HG03469 (cell line): ENCODE data around the gene GOLGA6A.

Experiments
- ATAC-seq: cut with Tn5 transposase; IDR thresholded peaks from one replicate; pipeline ENCODE4 v1.9.1; 2021; ENCODE audit warnings: mild to moderate bottlenecking, moderate library complexity, moderate number of reproducible peaks; ENCODE audit not compliant: unreplicated experiment

GOLGA6A gene

GRCh38 chr15:74037171-74038117, 44.9 kb downstream of the GOLGA6A start:
- ATAC-seq, result no peak

DNA sequence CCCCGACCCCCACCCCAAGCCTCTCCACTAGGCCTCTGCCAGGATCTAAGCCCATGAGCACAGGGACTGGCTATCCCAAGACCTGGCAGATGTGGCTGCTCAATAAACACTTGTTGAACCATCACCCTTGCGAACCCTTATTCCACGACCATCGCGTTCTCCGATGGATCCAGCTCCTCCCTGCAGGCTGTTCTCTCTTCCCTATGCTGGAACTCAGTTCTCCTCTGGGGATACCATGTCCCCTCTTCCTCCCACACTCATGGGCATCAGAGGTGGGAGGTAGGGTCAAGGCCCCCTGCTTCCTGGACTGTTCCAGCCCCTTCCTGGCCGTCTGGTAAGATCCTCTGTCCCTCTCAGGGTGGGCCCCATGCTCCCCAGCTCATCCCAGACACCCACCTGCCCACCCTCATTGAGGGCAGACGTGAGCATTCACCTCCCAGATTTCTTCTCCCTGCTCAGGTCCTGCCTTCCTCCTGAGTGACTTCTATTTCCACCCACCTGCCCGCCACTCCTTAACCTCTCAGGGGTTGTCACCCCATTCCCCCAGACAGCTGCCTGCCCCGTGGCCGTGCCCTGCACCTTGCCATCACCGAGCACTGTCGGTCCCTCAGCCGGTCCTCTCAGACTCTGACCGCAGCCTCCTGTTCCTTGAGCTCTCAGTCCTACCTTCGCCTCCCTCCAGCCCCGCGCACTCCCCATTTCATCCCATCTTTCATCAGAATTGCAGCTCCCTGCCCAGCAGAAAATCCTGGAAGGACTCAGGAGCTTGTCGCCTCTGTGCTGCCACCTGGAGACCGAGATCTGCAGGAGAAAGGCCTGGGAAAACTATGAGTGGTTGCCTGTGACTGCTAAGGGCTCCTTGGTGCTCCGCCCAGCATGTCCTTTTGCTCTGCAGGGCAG, 45.8 kb downstream of the GOLGA6A start:
- no peak for ATAC-seq

- no peak for ATAC-seq
Measured at GRCh38 chr15:74035121-74036017, 47.0 kb downstream of the GOLGA6A start.

- ATAC-seq, result no peak
Measured at GRCh38 chr15:74034206-74034755, 48.1 kb downstream of the GOLGA6A start.

DNA sequence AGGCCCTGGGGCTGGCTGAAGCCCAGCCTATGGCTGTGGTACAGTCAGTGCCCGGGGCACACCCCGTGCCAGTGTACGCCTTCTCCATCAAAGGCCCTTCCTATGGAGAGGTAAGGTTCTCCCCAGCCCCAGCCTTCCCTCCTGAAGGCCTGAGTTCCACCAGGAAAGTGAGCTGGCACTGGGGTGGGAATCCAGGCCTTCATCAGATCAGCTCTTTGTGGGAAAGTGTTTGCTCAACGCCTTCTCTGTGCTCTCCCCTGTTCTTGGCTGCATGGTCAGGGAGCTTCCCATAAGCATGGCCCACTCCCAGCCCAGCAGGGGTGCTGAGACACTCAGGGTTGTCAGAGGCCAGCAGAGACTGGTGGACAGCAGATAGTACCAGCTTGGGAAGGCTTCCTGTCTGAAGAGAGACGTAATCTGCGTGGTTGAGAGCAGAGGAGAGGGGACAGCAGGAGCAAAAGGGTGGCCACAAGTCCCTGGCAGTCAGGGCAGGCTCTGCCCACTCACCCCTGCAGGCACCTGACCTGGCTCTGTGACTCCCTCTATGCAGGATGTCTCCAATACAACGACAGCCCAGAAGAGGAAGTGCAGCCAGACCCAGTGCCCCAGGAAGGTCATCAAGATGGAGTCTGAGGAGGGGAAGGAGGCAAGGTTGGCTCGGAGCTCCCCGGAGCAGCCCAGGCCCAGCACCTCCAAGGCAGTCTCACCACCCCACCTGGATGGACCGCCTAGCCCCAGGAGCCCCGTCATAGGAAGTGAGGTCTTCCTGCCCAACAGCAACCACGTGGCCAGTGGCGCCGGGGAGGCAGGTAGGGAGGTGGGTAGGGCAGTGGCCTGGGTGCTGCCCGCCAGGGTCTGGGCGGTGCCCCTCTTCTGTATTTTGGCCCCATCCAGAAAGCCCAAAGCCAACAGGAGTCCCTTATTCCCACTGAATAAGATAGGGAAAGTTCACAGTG, 49.5 kb downstream of the GOLGA6A start:
- ATAC-seq, result no peak

GRCh38 chr15:74032046-74032445, 50.3 kb downstream of the GOLGA6A start:
- no peak for ATAC-seq

DNA sequence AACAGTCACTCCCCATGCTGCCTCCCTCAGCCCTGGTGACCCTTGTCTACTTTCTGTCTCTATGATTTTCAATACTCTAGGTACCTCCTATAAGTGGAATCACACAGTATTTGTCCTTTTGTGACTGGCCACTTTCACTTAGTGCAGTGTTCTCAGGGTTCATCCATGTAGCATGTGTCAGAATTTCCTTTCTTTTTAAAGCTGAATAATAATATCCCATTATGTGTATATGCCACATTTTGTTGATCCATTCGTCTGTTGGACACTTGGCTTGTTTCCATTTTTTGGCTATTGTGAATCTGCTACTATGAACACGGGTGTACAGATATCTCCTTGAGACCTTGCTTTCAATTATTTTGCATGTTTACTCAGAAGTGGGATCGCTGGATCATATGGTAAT, 53.7 kb downstream of the GOLGA6A start:
- no peak for ATAC-seq

DNA sequence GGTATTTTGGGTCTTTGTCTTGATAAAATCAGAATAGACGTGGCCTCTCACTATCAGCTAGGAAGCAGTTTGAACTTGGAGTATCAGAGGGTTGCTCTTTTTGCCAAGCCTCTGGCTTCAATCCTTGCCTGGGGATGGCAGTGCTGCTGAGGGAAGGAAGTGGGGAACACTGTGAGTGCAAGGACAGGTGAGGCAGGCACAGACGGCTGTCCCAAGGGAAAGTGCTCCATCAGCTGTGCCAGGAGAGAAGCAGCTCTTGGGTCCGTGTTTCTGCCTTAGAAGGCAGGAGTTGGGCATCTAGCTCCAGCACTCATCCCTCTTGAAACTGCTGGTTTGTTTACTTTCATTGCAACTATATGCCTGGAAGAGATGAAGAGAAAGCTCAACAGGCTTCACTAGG, 54.7 kb downstream of the GOLGA6A start:
- no peak for ATAC-seq

GRCh38 chr15:74025436-74025835, 56.9 kb downstream of the GOLGA6A start:
- ATAC-seq, result no peak

DNA sequence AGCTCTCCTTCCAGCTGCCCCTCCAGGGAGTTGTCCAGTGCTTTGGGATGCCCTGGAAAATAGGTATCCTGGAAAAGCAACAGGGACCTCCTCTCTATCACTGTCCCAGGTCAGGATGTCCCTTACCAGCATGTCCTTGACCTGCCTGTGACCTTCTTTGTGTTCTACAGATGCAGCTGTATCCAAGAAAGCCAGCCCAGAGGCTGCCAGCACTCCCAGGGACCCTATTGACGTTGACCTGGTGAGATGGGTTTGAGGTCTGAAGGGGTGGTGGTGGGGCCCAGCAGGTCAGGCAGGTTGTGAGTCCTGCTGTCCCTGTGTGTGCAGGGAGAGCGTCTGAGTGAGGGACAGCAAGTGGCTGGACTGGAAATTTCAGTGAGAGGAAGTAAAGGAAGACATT, 57.7 kb downstream of the GOLGA6A start:
- no peak for ATAC-seq

GRCh38 chr15:74022706-74023470, 59.5 kb downstream of the GOLGA6A start:
- ATAC-seq, result no peak
